ENCODE results near the gene COMT.

COMT gene

DNA sequence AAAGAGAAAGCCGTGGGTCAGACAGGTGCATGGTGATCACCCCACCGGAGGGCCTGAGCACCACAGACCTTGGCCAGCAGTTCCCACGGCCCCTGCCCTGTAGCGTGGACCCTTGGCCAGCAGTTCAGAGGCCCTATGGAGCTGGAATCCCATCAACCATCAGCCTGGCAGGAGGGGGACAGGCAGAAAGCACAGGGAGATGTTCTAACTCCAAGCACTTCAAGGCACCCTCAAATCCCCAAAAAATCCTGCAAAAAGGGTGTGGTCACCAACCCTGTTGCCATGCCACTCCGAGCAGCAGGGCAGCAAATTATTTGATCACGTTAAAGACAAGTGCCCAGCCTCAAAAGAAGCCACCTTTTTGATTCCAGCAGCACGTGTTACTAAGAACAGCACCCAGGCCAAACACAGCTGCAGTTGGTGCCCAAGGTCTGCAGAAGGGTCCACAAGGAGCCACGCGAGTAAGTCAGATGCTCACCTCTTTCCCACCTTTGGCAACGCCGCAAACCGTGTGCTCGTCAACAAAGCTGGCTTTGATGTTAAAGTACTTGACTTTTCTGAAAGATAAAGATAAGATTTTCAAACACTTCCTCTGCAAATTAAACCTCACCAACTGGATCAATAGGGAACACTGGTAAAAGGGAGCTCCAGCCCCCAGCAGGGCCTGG, 26.2 kb upstream of the COMT start:
- H3K27ac ChIP-seq (replicated peaks) = no peak overlapping the region
- TF ChIP-seq POLR2AphosphoS5 (IDR thresholded peaks at IDR 0.05; ENCODE audit: low read depth) = no peak
- TF ChIP-seq SPI1 (IDR thresholded peaks at IDR 0.05; ENCODE audit: borderline replicate concordance, low read depth) = no peak
- TF ChIP-seq, protein P1, sequence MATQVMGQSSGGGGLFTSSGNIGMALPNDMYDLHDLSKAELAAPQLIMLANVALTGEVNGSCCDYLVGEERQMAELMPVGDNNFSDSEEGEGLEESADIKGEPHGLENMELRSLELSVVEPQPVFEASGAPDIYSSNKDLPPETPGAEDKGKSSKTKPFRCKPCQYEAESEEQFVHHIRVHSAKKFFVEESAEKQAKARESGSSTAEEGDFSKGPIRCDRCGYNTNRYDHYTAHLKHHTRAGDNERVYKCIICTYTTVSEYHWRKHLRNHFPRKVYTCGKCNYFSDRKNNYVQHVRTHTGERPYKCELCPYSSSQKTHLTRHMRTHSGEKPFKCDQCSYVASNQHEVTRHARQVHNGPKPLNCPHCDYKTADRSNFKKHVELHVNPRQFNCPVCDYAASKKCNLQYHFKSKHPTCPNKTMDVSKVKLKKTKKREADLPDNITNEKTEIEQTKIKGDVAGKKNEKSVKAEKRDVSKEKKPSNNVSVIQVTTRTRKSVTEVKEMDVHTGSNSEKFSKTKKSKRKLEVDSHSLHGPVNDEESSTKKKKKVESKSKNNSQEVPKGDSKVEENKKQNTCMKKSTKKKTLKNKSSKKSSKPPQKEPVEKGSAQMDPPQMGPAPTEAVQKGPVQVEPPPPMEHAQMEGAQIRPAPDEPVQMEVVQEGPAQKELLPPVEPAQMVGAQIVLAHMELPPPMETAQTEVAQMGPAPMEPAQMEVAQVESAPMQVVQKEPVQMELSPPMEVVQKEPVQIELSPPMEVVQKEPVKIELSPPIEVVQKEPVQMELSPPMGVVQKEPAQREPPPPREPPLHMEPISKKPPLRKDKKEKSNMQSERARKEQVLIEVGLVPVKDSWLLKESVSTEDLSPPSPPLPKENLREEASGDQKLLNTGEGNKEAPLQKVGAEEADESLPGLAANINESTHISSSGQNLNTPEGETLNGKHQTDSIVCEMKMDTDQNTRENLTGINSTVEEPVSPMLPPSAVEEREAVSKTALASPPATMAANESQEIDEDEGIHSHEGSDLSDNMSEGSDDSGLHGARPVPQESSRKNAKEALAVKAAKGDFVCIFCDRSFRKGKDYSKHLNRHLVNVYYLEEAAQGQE (IDR thresholded peaks at IDR 0.05; ENCODE audit: insufficient replicate concordance, low read depth) = no peak
- no peak for TF ChIP-seq GABPA (IDR thresholded peaks at IDR 0.05; ENCODE audit: low read depth)
- TF ChIP-seq CTCF (IDR thresholded peaks at IDR 0.05; ENCODE audit: insufficient read depth, low read length) = no peak
- DNase-seq (ENCODE audit: low read depth in 1 of 2, low spot score in 1 of 2) = no peak
- H3K4me3 ChIP-seq (replicated peaks; ENCODE audit: insufficient read depth, low read length) = no peak overlapping the region
- H3K27me3 ChIP-seq (ENCODE audit: insufficient read depth, poor library complexity, severe bottlenecking) = no peaks in the 10 kb centered on the region

DNA sequence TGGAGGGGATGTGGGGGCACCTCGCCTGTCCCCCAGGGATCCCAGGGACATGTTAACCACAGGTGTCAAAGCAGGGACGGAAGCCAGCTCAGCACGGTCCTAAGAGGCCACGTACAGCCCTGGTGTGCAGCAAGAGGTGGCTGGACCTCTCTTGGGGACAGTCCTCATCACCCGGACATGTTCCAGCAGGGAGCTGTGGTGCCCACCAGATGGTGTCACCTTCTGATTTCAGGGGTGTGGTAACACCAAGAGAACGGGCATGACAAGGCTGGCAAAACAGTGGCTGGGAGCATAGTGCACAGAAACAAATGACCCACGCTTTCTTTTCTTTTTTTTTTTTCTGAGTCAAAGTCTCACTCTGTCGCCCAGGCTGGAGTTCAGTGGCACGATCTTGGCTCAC, 25.6 kb upstream of the COMT start:
- no peak for DNase-seq (ENCODE audit: low read depth in 1 of 2, low spot score in 1 of 2)
- H3K27ac ChIP-seq (replicated peaks) = no peak overlapping the region
- H3K27me3 ChIP-seq (ENCODE audit: insufficient read depth, poor library complexity, severe bottlenecking) = no peaks in the 10 kb centered on the region
- TF ChIP-seq POLR2AphosphoS5 (IDR thresholded peaks at IDR 0.05; ENCODE audit: low read depth) (no peak), SPI1 (IDR thresholded peaks at IDR 0.05; ENCODE audit: borderline replicate concordance, low read depth) (no peak), CTCF (IDR thresholded peaks at IDR 0.05; ENCODE audit: insufficient read depth, low read length) (no peak), GABPA (IDR thresholded peaks at IDR 0.05; ENCODE audit: low read depth) (no peak)
- TF ChIP-seq, protein P1 (IDR thresholded peaks at IDR 0.05; ENCODE audit: insufficient replicate concordance, low read depth) = no peak
- H3K4me3 ChIP-seq (replicated peaks; ENCODE audit: insufficient read depth, low read length) = no peak overlapping the region

GRCh38 chr22:19916941-19917340, 24.6 kb upstream of the COMT start:
- no peaks in the 10 kb centered on the region for H3K27me3 ChIP-seq (ENCODE audit: insufficient read depth, poor library complexity, severe bottlenecking)
- no peak overlapping the region for H3K4me3 ChIP-seq (replicated peaks; ENCODE audit: insufficient read depth, low read length)
- TF ChIP-seq, protein P1 (IDR thresholded peaks at IDR 0.05; ENCODE audit: insufficient replicate concordance, low read depth) = no peak
- no peak for TF ChIP-seq GABPA (IDR thresholded peaks at IDR 0.05; ENCODE audit: low read depth)
- no peak for TF ChIP-seq SPI1 (IDR thresholded peaks at IDR 0.05; ENCODE audit: borderline replicate concordance, low read depth)
- no peak for TF ChIP-seq POLR2AphosphoS5 (IDR thresholded peaks at IDR 0.05; ENCODE audit: low read depth)
- TF ChIP-seq CTCF (IDR thresholded peaks at IDR 0.05; ENCODE audit: insufficient read depth, low read length) = no peak
- no peak for DNase-seq (ENCODE audit: low read depth in 1 of 2, low spot score in 1 of 2)
- no peak overlapping the region for H3K27ac ChIP-seq (replicated peaks)

All from HL-60 (cell line).